ENCODE data around the gene FOXK1. TPM values are rescaled to one million over a fixed set of nuclear protein-coding genes. Genes with fewer than 3 reads are reported as not detected.
"Not testable (repeated sequence)": the region's sequence is repeated elsewhere in the genome, so short reads cannot be mapped to it uniquely, and the experiment has no call there.

Gene FOXK1
- total RNA-seq, 2 experiments from 2014 or later: 38.1 to 38.2 TPM

GRCh38 chr7:4791101-4791737 lies 109.1 kb downstream of the FOXK1 start:
- peaks cover 14% of the 10 kb centered on the region for H3K4me1 Mint-ChIP-seq
- no peaks in the 10 kb centered on the region for H3K9me3 Mint-ChIP-seq
- H3K27ac Mint-ChIP-seq: no peak overlapping the region
- peaks cover 21% of the 10 kb centered on the region for H3K36me3 Mint-ChIP-seq
- H3K4me3 Mint-ChIP-seq: no peak overlapping the region
- peaks cover 5% of the 10 kb centered on the region for H3K27me3 Mint-ChIP-seq
- DNase-seq: no peak

GRCh38 chr7:4791738-4792536 lies 109.8 kb downstream of the FOXK1 start:
- Mint-ChIP-seq H3K27ac (no peak overlapping the region), H3K9me3 (no peaks in the 10 kb centered on the region), H3K27me3 (peaks cover 5% of the 10 kb centered on the region), H3K4me1 (peaks cover 14% of the 10 kb centered on the region), H3K4me3 (peak overlapping the region; percentile 7), H3K36me3 (peaks cover 21% of the 10 kb centered on the region)
- peak; percentile 82 for DNase-seq

- Mint-ChIP-seq H3K9me3 (no peaks in the 10 kb centered on the region), H3K4me3 (peak overlapping the region; percentile 7), H3K36me3 (peaks cover 21% of the 10 kb centered on the region), H3K27me3 (peaks cover 5% of the 10 kb centered on the region), H3K4me1 (peaks cover 14% of the 10 kb centered on the region), H3K27ac (no peak overlapping the region)
- peak; percentile 33 for DNase-seq
Measured at GRCh38 chr7:4792537-4793126, 110.5 kb downstream of the FOXK1 start.

GRCh38 chr7:4793385-4793993 lies 111.4 kb downstream of the FOXK1 start:
- peaks cover 14% of the 10 kb centered on the region for H3K4me1 Mint-ChIP-seq
- H3K36me3 Mint-ChIP-seq: peaks cover 18% of the 10 kb centered on the region
- H3K9me3 Mint-ChIP-seq, DNase-seq, H3K27me3 Mint-ChIP-seq, H3K4me3 Mint-ChIP-seq, H3K27ac Mint-ChIP-seq: not testable (repeated sequence)

GRCh38 chr7:4794171-4794570 lies 112.1 kb downstream of the FOXK1 start:
- H3K27me3 Mint-ChIP-seq, H3K4me3 Mint-ChIP-seq, H3K27ac Mint-ChIP-seq, H3K9me3 Mint-ChIP-seq, DNase-seq: not testable (repeated sequence)
- Mint-ChIP-seq H3K4me1 (peaks cover 14% of the 10 kb centered on the region), H3K36me3 (peaks cover 18% of the 10 kb centered on the region)

GRCh38 chr7:4794591-4795350 lies 112.7 kb downstream of the FOXK1 start:
- DNase-seq: no peak
- Mint-ChIP-seq H3K27me3 (peaks cover 5% of the 10 kb centered on the region), H3K9me3 (no peaks in the 10 kb centered on the region), H3K4me3 (no peak overlapping the region), H3K4me1 (peaks cover 14% of the 10 kb centered on the region), H3K27ac (peak overlapping the region; percentile 49), H3K36me3 (peaks cover 18% of the 10 kb centered on the region)

- Mint-ChIP-seq H3K9me3 (no peaks in the 10 kb centered on the region), H3K27ac (no peak overlapping the region), H3K27me3 (peaks cover 5% of the 10 kb centered on the region), H3K36me3 (peaks cover 13% of the 10 kb centered on the region), H3K4me1 (peaks cover 13% of the 10 kb centered on the region), H3K4me3 (no peak overlapping the region)
- no peak for DNase-seq
Measured at GRCh38 chr7:4796453-4796852, 114.4 kb downstream of the FOXK1 start.

GRCh38 chr7:4797858-4798705 lies 116.0 kb downstream of the FOXK1 start:
- DNase-seq: peak; percentile 74
- peaks cover 5% of the 10 kb centered on the region for H3K27me3 Mint-ChIP-seq
- H3K4me1 Mint-ChIP-seq: peaks cover 11% of the 10 kb centered on the region

GRCh38 chr7:4798706-4799235 lies 116.7 kb downstream of the FOXK1 start:
- Mint-ChIP-seq H3K9me3 (no peaks in the 10 kb centered on the region), H3K36me3 (peaks cover 8% of the 10 kb centered on the region), H3K27me3 (peaks cover 5% of the 10 kb centered on the region), H3K4me3 (no peak overlapping the region), H3K4me1 (peaks cover 11% of the 10 kb centered on the region), H3K27ac (no peak overlapping the region)
- no peak for DNase-seq

More at GRCh38 chr7:4797858-4798705, 116.0 kb downstream of the FOXK1 start:
- H3K4me3 Mint-ChIP-seq: no peak overlapping the region
- H3K9me3 Mint-ChIP-seq: no peaks in the 10 kb centered on the region
- H3K27ac Mint-ChIP-seq: no peak overlapping the region
- H3K36me3 Mint-ChIP-seq: peaks cover 8% of the 10 kb centered on the region

- DNase-seq: no peak
- peaks cover 3% of the 10 kb centered on the region for H3K4me1 Mint-ChIP-seq
- H3K27ac Mint-ChIP-seq: no peak overlapping the region
- H3K9me3 Mint-ChIP-seq: no peaks in the 10 kb centered on the region
- H3K27me3 Mint-ChIP-seq: no peaks in the 10 kb centered on the region
- no peak overlapping the region for H3K4me3 Mint-ChIP-seq
- H3K36me3 Mint-ChIP-seq: peaks cover under 1% of the 10 kb centered on the region
Measured at GRCh38 chr7:4799508-4800268, 117.6 kb downstream of the FOXK1 start.

- DNase-seq: no peak
- Mint-ChIP-seq H3K27ac (no peak overlapping the region), H3K4me1 (no peaks in the 10 kb centered on the region), H3K4me3 (no peak overlapping the region), H3K36me3 (no peaks in the 10 kb centered on the region), H3K9me3 (no peaks in the 10 kb centered on the region), H3K27me3 (no peaks in the 10 kb centered on the region)
Measured at GRCh38 chr7:4800487-4800886, 118.4 kb downstream of the FOXK1 start.

GRCh38 chr7:4800926-4801838 lies 119.1 kb downstream of the FOXK1 start:
- DNase-seq: no peak
- H3K9me3 Mint-ChIP-seq: no peaks in the 10 kb centered on the region
- H3K36me3 Mint-ChIP-seq: no peaks in the 10 kb centered on the region
- no peaks in the 10 kb centered on the region for H3K27me3 Mint-ChIP-seq
- H3K4me3 Mint-ChIP-seq: no peak overlapping the region
- no peak overlapping the region for H3K27ac Mint-ChIP-seq
- no peaks in the 10 kb centered on the region for H3K4me1 Mint-ChIP-seq

Measured in activated naive CD8-positive, alpha-beta T cell treated with anti-CD3 and anti-CD28 coated beads for 36 hours (primary cell).